ENCODE measurements around the gene NKD1. TPM values are rescaled to one million over a fixed set of nuclear protein-coding genes. Genes with fewer than 3 reads are reported as not detected.

Gene NKD1
- total RNA-seq, 4 donors from 2014 or later: 3.5 to 48.1 (median 8.9) TPM

GRCh38 chr16:50662306-50662940, 114.2 kb downstream of the NKD1 start:
- H3K9me3 ChIP-seq: no peaks in the 10 kb centered on the region
- TF ChIP-seq POLR2A (IDR thresholded peaks at IDR 0.05) (no peak), CTCF (IDR thresholded peaks at IDR 0.05) (no peak)
- no peak for DNase-seq
- no peaks in the 10 kb centered on the region for H3K27me3 ChIP-seq
- no peak overlapping the region for H3K4me3 ChIP-seq
- no peaks in the 10 kb centered on the region for H3K36me3 ChIP-seq
- no peak overlapping the region for H3K27ac ChIP-seq
- intact Hi-C loops (cut with DNase I; ENCODE audit: low total_unique reads): no loop called here
- H3K4me1 ChIP-seq: no peaks in the 10 kb centered on the region

DNA sequence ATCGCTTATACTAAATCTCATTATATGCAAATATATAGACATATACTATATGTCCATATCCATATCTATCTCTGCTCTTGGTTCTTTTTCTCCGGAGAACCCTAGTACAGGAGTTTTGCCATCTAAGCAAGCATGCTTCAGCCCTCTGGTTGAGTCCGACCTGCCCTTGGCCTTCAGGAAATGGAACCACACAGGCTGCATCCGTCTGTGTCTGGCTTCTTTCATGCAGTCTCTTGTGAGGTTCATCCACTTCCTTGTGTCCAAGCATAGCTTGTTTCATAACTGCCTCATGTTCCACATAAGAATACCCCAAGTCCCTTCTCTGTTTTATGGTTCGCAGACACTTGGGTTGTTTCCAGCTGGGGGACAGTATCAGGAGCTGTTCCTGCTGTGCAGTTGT, 116.1 kb downstream of the NKD1 start:
- DNase-seq: no peak
- Histone ChIP-seq H3K4me1 (no peaks in the 10 kb centered on the region), H3K36me3 (no peaks in the 10 kb centered on the region), H3K27ac (no peak overlapping the region), H3K4me3 (no peak overlapping the region), H3K27me3 (no peaks in the 10 kb centered on the region), H3K9me3 (no peaks in the 10 kb centered on the region)
- TF ChIP-seq POLR2A (IDR thresholded peaks at IDR 0.05) (no peak), CTCF (IDR thresholded peaks at IDR 0.05) (no peak)
- intact Hi-C loops (cut with DNase I; ENCODE audit: low total_unique reads): no loop called here

DNA sequence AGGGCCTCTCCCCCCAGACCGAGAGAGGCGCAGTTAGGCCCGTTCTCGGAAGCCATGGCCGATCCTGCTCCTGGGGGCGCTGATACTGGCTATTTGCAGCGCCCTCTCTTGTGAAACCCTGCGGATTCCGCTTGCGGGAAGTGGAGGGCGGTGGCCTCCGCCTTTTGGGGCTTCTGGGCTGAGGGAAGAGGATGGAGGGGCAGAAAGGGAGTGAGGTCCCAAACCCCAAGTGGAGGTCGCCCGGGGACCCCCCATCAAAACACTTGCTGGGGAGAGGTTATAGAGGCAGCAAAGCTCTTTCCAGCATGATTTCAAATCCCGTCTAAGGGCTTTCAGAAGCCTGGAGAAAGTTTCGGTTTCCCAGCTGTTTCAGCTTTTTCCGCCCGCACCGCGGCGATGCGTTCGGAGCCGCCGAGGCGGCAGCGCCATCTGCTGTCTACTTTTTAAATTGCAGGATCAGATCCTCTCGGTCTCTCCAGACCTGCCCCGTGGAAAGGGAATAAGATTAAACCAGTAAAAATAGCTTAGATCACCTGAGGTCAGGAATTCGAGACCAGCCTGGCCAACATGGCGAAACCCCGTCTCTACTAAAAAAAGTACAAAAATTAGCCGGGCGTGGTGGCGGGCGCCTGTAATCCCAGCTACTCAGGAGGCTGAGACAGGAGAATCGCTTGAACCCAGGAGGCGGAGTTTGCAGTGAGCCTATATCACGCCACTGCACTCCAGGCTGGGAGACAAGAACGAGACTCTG, 117.1 kb downstream of the NKD1 start:
- Histone ChIP-seq H3K4me1 (no peaks in the 10 kb centered on the region), H3K36me3 (no peaks in the 10 kb centered on the region), H3K9me3 (no peaks in the 10 kb centered on the region), H3K4me3 (peak overlapping the region; percentile 26 to 39), H3K27me3 (no peaks in the 10 kb centered on the region), H3K27ac (peak overlapping the region; percentile 52 to 62)
- DNase-seq: peak; percentile 75 to 85
- TF ChIP-seq POLR2A (IDR thresholded peaks at IDR 0.05) (no peak), CTCF (IDR thresholded peaks at IDR 0.05) (peak; percentile 84 to 93 (median 88))
- intact Hi-C loops (cut with DNase I; ENCODE audit: low total_unique reads): no loop called here

DNA sequence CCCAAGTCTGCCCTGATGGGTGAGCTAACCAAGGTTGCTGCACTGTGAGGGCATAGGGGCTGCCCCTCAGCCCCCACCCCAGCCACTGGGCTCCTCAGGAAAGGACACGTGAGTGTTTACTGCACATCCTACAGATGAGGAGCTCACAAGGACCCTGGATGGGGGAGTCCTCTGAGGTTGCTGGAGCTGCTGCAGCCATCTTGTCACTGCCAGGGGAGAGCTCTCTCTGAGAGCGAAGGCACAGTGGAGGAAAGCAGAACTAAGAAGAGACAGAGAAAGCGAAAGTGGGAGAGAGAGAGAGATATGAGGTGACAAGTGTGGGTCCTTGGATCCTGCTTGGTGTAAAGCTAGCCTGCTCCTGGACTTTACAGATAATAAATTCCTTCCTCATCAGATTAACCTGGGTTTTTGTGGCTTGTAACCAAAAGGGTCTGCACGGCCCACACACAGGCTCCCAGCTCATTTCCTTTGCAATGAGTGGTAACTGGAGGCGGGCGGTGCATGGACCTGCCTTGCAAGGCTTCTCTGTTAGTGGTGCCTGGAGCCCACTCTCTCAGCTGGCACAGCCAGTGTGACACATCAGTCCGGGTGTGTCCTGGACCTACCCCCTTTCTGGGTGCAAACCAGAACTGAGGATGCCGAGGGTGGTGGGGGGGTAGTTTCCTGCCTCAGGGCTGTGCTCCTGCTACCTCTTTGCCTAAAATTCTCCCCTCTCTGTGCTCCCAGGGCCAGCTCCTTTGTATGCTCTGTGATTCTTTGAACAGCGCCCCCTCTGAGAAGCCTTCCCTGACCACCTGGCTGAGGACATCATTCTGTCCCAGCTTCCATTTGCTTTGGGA, 118.7 kb downstream of the NKD1 start:
- no peaks in the 10 kb centered on the region for H3K36me3 ChIP-seq
- no peaks in the 10 kb centered on the region for H3K27me3 ChIP-seq
- intact Hi-C loops (cut with DNase I; ENCODE audit: low total_unique reads): no loop called here
- H3K9me3 ChIP-seq: peaks cover 0 to 6% of the 10 kb centered on the region in 2 donors
- DNase-seq: no peak
- TF ChIP-seq POLR2A (IDR thresholded peaks at IDR 0.05) (no peak), CTCF (IDR thresholded peaks at IDR 0.05) (no peak)
- no peak overlapping the region for H3K27ac ChIP-seq
- H3K4me1 ChIP-seq: no peaks in the 10 kb centered on the region
- H3K4me3 ChIP-seq: no peak overlapping the region

Data from uterus (tissue), 4 donors.